HG02840 (cell line): ENCODE measurements around the gene RWDD2A.
"Not testable (repeated sequence)": the region's sequence is repeated elsewhere in the genome, so short reads cannot be mapped to it uniquely, and the experiment has no call there.

Experiments
- ATAC-seq: cut with Tn5 transposase; IDR thresholded peaks from one replicate; pipeline ENCODE4 v1.9.1; 2021; ENCODE audit warnings: mild to moderate bottlenecking, moderate library complexity, moderate number of reproducible peaks; ENCODE audit not compliant: unreplicated experiment, low FRiP score

The RWDD2A gene

DNA sequence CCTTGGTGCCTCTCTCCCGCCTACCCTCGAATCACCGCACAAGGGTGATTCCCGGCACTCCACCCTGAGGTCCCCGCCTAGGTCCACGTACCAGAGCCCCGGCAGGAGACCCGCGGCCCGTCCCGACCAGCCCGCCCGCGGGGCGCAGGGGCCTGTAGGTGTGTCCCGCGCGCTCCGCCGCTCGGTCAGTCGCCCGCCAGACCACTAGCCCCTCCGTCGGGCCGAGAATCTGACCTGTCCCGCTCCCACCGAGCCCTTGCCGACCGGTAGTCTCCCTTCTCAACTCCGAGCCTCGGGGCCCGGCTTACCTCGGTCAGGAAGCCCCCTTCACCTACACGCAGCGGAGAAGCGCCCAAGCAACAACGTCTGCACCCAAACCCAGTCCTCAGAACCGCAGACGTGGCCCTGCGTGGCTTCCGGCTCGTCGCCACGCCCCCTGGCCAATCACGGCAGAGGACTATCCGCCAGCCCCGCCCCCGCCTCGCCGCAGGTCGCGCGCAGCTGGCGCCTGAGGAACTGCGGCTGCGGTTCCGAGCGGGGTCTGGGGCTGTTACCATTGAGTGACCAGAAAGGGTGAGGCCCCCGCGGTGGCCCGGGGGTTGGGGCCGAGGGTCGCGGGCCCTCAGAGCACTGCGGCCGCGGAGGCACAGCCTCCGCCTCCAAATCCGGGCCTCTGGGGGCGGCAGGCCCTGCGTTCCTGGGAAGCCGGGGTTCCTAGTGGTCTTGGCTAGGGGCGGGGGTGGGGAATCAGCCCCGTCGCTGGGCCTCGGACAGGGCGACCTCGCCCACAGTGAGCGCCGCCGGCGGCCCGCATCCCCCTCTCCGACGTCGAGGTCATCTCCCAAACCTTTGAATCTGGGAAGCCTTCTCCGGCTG lies at the start of gene RWDD2A, which contains the start of gene PGM3:
RWDD2A (plus strand) TSS at position 487 of the 876 bp plus-strand sequence. CDS start 1,095 bp downstream, outside the sequence.
PGM3 (minus strand) TSS at position 395 of the 876 bp plus-strand sequence. CDS start 2,253 bp downstream, outside the sequence.
- peak; percentile 94 for ATAC-seq

DNA sequence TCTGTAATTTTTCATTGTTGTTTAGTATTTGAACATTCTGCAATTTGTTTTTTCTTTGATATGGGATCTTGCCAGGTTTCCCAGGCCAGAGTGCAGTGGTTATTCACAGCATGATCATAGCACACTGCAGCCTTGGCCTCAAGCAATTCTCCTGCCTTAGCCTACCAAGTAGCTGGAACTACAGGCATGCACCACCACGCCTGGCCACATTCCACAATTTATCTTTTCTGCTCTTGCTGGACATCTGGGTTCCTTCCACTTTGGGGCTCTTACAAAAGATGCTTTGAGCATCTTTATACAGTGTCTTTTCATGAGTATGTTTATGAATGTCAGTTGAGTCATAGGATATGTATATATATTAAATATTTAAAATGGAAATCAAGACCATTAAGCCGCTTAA lies 42.0 kb upstream of the RWDD2A start:
- ATAC-seq: no peak

DNA sequence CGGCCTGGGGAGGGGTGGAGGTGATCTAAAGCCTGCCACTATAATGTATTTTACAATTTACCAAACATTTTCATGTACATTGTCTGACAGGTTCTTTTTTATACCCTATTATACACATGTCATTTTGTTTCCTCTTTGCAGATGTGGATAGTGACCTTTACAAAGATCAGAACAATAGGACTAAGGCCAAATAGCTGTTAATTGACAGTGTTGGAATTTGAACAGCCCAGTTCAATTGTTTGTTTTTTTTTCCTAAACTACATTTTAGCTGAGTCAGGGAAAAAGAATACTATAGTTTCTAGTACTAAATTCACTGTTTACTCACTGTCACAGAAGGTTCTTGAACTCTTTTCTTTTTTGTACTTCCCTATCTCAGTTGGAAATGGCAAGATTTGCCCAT lies 40.2 kb upstream of the RWDD2A start:
- ATAC-seq: no peak

DNA sequence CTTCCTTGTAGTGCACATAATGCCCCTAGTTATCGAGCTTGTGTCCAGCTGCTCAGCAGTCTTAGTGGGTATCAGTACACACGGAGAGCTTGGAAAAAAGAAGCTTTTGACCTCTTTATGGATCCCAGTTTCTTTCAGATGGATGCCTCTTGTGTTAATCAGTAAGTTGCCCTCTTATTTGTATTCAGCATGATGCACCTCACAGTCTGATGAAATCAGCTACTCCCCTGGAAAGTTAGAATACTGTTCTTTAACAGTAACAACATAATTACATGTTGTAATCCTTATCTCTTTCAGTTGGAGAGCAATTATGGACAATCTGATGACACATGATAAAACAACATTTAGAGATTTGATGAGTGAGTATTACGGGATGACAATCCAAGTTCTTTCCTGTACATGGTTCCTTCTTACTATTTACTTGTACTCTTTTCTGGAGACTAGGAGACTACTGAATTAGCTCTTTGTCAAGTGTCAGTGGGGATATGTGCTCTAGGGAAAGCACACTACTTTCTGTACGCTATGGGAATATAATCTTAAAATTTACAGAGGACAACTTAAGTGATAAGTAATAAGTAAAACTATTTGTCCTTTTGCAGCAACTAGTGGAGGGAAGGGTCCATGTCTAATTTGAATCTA lies 39.2 kb upstream of the RWDD2A start:
- ATAC-seq: no peak

DNA sequence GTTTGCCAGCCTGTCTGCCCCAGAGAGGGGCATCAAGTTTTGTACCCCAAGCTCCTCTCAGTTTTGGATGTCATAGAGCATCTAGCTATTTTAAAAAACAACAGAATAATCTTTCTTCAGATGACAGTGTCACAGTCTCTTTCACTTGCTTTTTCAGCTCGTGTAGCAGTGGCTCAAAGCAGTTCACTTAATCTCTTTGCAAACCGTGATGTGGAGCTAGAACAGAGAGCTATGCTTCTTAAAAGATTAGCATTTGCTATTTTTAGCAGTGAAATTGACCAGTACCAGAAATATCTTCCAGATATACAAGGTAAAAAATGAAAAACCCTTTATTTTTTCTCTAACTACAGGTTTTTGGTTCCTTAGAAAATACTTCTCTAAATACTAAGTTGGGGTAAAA lies 37.4 kb upstream of the RWDD2A start:
- ATAC-seq: no peak

DNA sequence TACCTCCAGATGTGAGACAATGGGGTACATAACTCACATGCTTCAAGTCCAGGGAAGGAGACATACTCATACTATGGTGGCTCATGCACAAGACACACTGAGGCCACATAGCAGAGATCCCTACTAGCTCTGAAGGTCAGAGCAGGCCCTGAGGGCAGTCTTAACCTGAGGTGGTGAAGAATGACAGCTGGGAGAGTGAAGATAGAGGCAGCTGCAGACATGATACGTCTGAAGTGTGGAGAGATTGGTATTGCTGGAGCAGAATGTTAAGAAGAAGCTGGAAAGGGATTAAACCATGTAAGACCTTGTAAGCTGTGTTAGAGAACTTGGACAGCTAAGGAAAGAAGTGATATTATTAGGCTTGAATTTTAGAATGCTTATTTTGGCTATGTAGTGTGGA lies 33.0 kb upstream of the RWDD2A start:
- ATAC-seq: no peak

DNA sequence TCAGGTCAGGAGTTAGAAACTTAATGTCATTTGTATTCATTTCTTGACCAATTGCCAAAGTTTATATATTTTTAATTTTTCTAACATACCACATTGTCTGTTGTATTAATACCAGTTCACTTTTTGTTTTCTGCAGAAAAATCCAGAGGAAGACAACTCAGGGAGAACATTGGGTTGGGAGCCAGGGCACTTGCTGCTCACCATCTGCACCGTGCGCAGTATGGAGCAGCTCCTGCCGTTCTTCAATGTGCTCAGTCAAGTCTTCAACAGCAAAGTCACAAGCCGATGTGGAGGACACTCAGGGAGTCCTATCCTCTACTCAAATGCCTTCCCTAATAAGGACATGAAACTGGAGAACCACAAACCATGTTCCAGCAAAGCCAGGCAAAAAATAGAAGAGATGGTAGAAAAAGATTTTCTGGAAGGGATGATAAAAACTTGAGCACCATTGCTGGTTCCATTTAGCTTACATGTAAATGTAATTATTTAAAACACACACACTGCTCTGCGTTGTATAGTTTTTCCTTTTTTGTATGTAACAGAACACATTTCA lies 25.4 kb upstream of the RWDD2A start:
- no peak for ATAC-seq

DNA sequence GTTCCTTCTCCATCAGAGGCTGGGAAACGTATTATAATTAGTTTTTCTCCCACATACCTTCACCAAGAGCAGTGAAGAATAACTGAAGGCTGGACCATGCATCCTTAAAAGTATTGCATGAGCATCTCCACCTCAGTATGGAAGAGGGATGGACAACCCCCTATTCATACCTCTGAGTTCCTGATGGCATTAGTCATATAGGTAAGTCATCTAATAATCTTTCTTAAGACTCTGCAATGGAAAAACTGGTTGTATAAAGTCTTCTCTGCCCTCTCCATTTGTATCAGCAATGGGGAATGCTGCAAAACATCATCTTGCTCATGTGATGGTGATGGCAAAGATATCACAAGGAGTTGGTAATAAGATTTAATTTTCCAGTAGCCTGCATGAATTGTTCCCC lies 24.6 kb upstream of the RWDD2A start:
- ATAC-seq: no peak

DNA sequence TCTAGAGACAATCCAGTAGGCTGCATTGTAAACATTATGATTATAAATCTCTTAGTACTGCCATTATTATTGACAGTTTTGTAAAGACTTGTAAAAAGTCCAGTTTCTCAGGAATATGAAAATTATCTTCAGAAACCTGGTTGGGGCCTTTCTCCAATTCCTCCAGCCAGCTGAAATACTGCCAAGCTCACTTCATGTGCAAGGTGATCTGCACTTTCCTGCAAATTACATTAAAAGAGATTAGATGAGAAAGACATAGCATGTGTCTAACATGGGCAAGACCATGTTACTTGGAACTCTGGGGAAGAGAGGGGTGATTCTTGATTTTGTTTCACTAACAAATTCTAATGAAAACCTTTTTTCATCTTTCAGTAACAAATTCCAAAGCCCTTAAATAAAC lies 24.1 kb upstream of the RWDD2A start:
- ATAC-seq: no peak

DNA sequence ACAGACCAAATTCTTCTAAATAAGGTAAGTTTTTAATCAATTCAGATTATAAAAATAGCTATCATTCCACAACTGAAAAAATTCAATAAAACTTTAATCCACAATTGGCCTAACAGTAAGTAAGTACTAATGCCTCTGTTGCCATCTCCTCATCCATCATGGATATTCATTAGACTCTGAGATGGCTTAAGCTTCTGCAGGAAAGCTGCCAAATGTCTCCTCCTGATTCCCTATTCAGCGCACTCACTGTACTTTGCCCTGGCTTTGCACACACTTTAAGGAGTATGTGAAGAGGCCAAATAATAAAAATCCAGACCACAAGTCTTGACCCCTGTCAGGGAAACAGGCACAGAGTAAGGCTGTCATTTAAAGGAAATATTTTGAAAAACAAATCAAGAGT lies 23.6 kb upstream of the RWDD2A start:
- ATAC-seq: no peak

DNA sequence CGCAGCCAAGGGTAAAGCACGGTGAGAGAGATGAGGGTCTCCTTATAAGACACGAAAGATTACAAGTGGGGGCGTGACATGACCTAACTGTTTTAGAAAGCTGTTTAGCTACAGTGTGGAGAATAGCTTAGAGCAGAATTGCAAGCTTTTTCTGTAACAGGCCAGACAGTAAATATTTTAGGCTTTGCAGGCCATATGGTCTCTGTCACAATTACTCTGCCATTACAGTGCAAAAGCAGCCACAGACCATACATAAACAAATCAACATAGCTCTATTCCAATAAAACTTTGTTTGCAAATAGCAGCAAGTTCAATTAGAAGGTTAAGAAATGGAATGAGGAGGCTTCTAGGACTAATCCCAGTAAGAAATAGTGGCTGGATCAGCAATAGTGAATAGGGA lies 16.9 kb upstream of the RWDD2A start:
- no peak for ATAC-seq

DNA sequence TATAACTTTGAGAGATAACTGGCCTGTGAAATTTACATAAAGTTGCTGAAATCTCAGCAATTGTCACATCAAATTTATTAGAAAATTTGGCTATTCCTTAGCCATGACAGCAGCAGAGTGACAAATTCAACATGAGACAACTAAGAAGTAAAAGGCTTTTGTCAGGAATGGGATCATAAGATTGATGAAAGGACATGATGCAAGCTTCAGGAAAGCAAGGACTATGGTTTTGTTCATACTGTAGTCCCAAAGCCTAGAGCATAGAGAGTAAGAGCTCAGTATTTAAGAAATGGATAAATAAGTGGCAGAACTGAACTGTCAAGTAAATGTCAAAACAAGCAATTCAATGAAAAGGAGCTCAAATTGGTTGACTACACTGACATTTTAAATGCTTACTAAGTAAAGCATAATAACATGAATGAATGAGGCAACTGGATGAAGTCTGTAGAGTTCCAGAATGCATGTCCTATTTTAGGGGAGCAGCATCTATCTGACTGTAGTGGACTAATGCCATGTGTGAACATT lies 12.7 kb upstream of the RWDD2A start:
- no peak for ATAC-seq

DNA sequence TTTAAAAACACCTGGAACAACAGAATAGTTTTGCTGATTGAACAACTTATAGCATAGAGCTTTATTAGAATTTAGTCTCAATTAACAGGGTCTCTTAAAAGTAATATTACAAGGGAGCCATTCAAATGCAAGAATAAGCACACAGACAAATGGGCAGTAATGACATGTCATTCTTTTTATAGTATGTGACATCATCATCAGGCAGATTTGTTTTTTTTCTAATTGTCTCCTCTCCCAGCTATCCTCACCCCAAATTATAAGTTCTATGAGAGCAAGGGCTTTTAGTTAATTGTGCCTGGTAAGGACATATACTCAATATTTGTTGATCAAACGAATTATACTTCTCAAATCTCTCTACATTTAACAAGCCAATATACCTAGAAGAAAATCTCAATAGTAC lies 11.0 kb upstream of the RWDD2A start:
- no peak for ATAC-seq

DNA sequence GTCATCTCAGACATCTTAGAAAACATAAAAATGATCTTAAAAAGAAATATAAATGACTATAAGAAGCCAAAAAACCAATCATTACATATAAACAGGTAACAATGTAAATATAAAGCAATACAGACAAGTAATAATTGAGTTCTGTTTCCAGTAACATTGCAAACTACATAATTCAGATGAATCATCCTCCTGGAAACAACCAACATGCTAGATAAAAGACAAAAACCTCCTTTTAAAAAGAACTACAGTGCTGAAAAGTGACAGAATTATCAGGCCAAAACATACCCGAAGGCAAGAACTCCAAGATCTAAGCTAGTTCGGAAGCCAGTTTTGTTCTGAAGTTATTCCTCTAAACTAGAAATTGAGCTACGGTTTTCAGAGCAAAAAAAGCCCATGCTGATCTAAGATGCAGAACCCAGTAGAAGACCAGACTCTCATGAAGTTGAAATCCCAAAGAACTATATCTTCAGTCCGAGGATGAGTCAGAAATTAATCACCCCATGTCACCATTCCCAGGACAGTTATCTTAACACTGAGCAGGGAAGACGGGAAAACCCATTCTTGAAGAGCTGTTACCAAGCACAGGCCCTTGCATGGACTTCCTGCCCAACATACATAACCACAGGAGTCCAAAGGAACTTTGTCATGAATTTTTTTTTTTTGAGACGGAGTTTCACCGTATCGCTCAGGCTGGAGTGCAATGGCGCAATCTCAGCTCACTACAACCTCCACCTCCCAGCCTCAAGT lies 9.9 kb upstream of the RWDD2A start:
- no peak for ATAC-seq

DNA sequence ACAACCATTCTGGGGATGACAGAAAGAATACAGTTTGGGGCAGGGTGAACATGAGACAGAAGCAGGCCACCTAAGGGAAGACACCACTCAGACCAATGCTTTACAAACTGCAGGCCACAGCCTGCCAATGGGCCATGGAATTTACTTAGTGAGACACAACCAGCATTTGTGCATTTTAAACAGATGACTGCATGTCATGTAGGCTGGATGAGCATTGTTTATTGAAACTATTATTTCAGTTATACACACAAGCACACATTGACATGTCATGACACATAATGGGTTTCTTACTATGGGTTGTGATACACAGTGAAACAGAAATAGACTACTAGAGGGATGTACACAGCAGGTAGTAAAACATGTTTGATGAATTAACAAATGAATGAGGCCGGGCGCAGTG lies 8.1 kb upstream of the RWDD2A start:
- ATAC-seq: no peak

DNA sequence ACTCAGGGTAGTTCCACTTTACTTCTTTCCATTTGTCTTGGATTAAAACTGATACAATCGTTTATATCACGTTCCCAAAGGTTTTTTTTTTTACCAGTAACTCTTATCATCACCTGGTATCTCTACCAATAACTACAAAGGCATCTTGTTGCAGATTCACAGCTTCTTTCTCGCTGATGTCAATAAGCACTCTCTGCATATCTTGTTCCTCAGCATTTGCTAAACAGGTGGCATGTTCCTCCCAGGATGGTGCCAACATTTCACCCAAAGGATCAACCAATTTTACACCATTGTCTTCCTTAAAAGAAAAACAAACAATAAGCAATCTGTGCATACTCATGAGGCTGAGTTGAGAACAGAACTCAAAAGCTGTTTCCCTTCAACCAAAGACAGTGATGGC lies 4.7 kb upstream of the RWDD2A start:
- ATAC-seq: no peak

DNA sequence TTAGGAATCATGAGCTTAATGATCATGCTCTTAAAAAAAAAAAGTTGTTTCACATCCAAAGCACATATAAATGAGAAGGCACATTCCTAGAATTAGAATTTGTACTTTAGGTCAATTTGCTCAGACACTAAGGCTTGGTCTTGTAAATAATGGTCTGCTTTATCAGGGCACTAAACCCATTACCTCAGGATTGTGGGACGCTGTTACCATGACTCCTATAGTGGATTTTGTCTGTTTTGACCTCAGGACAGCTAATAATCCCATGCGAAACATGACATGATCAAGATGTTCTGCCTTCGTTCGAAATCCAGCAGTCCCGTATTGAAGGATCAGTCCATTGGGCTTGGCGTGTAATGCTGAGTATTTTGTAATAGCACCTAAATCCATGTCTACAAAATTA lies 2.5 kb upstream of the RWDD2A start:
- ATAC-seq: no peak

DNA sequence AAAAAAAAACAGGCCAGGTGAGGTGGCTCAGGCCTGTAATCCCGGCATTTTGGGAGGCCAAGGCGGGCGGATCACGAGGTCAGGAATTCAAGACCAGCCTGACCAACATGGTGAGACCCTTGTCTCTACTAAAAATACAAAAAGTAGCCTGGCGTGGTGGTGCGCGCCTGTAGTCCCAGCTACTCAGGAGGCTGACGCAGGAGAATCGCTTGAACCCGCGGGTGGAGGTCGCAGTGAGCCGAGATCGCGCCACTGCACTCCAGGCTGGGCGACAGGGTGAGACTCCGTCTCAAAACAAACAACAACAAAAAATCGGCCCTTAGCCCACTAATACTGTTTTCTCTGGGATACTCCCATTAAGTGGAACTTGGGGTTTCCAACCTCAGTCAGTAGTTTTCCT lies 1.2 kb upstream of the RWDD2A start:
- not testable (repeated sequence) for ATAC-seq

DNA sequence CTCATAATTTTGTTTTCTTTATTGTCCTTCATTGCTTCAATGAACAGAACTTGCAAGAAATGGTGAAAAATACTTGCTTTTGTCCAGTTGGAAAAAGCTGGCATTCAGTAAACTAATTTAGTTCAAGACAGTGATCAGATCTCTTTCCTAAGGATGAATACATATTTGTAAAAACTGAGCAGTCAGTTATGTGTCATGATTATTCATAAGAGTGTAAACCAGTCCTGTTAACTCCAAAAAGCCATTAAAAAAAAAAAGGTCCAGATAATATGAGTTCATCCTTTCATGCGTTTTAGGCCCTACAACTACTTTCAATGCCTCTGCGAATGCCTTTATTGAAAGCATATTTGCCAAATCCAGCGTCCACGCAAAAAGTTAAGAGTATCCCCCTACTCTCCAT lies 701 bp upstream of the RWDD2A start:
- peak; percentile 3 for ATAC-seq

DNA sequence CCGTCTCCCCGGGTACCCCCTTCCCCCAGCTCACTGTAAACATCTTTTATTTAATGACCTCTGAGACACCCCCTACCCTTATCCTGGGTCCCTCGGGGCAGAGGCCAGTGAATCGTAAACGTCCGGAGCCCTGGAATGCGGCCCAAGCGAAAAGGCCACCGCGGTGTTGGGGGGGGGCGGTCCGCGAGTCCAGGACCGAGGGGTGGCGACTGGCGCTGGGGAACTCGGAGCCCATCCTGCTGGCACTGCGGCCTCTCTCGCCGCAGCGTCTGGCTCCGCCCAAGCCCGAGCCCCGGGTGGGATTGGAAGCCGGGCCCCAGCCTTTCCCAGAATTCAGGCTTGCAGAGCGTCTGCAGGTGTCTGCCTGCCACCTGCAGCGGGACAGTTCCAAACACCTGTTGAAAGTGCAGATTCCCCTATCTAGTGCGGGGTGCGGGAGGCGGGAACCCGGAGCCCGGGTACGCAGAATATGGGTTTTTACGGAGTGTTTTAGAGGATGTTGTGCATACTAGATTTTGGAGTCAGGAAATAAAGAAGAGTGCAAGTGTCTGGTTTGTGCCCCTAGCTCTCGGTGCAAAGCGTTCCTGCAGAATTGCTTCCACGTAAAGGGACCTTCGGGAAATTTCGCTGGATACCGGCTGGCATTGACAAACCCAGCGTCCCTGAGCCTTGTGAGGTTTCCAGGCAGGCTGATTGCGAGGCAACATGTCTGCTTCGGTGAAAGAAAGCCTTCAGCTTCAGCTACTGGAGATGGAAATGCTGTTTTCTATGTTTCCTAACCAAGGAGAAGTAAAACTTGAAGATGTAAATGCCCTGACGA lies 800 bp downstream of the RWDD2A start:
- ATAC-seq: peak; percentile 25
